Stimulated activated effector memory CD8-positive, alpha-beta T cell treated with anti-CD3 and anti-CD28 coated beads, Interleukin-12 subunit alpha, Interleukin-12 subunit beta, amount 100 ng/mL, for 72 hours (primary cell): ENCODE data around the gene FUOM.

Experiments
- ATAC-seq: fragments of 150-1000 bp; cut with Tn5 transposase; 2 replicates; pipeline ENCODE4 v1.10.0; 2021
- DNase-seq, 2 donors: peaks; one replicate each; pipeline ENCODE4 v3.0.0; 2021 to 2022; ENCODE audit warnings: low spot score in 2 of 2
- H3K27ac Mint-ChIP-seq: one replicate; pipeline ENCODE4 v1.8.0; 2022; ENCODE audit warnings: mild to moderate bottlenecking, mixed read lengths
- H3K36me3 Mint-ChIP-seq: one replicate; pipeline ENCODE4 v1.8.0; 2022; ENCODE audit warnings: mild to moderate bottlenecking, mixed read lengths
- H3K4me1 Mint-ChIP-seq: one replicate; pipeline ENCODE4 v1.8.0; 2022; ENCODE audit warnings: mixed read lengths
- H3K4me3 Mint-ChIP-seq: one replicate; pipeline ENCODE4 v1.8.0; 2022; ENCODE audit warnings: mild to moderate bottlenecking, mixed read lengths
- H3K9me3 Mint-ChIP-seq: one replicate; pipeline ENCODE4 v1.8.0; 2022; ENCODE audit warnings: mixed read lengths

FUOM gene

DNA sequence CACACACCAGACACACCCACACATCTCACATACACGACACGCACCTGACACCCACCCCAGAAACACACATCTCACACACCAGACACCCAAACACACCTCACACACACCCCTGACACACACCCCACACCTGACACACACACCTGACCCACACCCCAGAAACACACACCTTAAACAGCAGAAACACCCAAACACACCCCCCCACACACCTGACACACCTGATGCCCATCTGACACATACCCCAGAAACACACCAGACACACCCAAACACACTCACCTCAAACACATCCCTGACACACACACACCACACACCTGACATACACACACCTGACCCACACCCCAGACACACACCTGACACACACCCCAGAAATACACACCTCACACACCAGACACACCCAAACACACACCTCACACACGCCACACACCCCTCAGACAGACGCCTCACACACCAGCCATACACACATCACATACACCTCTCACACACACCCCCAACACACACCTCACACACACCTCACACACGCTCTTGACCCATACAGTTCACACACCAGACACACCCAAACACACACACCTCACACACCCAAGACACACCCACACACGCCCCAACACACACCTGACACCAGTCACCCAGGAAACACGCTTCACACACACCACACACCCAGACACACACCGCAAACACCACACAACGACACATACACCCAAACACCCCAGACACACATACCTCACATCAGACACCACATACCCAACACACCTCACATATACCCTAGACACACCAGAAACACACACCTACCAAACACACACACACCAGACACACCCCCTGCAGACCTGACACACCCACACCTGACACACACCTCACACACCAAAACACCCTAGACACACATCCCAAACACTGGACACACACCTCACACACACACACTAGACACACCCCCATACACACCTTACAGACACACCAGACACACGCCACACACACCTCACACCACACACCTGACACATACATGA lies 19.4 kb downstream of the FUOM start:
- Mint-ChIP-seq H3K4me3 (no peak overlapping the region), H3K27ac (no peak overlapping the region), H3K36me3 (no peaks in the 10 kb centered on the region), H3K9me3 (no peaks in the 10 kb centered on the region), H3K4me1 (peaks cover 7% of the 10 kb centered on the region)
- DNase-seq (no peak), ATAC-seq (no peak)

DNA sequence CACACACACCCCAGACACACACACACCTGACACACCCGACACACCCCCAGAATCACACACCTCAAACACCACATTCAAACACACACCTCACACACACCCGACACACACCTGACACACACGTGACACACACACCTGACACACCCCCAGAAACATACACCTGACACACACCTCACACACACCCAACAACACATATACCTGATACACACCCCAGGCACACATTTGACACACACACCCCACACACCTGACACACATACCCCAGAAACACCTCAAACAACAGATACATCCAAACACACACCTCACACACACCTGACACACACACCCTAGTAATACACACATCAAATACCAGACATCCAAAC lies 20.5 kb downstream of the FUOM start:
- Mint-ChIP-seq H3K36me3 (no peaks in the 10 kb centered on the region), H3K9me3 (no peaks in the 10 kb centered on the region), H3K4me1 (peaks cover 7% of the 10 kb centered on the region), H3K4me3 (no peak overlapping the region), H3K27ac (no peak overlapping the region)
- DNase-seq (no peak), ATAC-seq (no peak)

DNA sequence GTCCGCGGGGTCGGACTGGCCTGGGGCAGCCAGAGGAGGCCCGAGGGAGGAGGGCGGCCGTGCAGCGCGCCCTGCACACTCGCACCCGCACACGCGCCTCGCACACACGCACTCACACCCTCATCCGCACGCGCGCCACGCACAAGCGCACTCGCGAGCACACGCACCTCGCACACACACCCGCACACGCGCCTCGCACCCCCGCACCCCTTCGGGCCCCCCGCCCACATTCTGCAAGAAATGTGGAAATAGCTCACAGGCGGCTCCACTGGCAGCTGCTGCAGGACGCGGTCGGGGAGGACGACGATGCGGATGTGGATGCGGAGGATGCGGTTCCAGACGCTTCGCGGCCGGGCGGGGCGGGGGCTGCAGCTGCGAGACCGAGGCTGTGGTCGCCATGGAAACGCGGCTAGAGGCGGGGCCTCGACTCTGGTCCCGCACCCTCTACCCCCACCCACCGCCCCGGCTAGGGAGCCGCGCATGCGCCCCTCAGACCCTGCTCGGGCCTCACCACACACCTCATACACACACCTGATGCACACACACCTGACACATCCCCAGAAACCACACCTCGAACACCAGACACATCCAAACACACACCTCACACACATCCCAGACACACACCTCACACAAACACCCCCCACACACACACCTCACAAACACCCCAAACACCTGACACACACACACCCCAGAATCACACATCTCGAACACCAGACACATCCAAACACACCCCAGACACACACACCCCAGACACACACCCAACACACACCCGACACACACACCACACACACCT lies 21.0 kb downstream of the FUOM start, which contains the start of gene CALY:
Gene CALY, minus strand, starts transcription at position 320 of the 793 bp plus-strand sequence. CDS start 7,907 bp downstream, outside the sequence.
- DNase-seq (peak; percentile 34 to 72), ATAC-seq (peak; percentile 48)
- H3K36me3 Mint-ChIP-seq, result no peaks in the 10 kb centered on the region
- peaks cover 7% of the 10 kb centered on the region for H3K4me1 Mint-ChIP-seq
- no peak within 1 kb of the TSS for H3K27ac Mint-ChIP-seq
- H3K4me3 Mint-ChIP-seq, result no peak within 1 kb of the TSS
- H3K9me3 Mint-ChIP-seq, result no peaks in the 10 kb centered on the region

DNA sequence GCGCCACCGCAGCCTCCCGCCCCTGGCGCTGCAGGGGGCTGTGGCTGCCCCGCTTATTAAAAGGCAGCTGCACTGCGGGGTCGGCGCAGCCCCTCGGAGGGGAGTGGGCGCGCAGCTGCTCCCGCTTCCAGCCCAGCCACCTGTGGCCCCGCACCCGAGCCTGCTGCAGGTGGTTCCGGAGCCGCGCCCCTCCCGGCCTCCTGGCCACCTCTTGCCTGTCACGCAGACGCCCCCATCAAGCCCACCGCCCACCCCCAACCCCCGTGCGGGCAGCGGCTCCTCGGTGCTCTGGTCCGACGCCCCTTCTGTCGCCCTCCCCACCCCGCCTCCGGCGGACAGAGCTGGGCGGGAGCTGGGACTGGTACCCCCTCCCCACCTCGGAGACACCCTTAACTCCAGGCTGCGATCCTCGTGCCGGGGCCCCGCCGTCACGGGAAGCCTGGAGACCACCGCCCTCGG lies 21.7 kb downstream of the FUOM start:
- Mint-ChIP-seq H3K4me3 (no peak overlapping the region), H3K4me1 (peaks cover 7% of the 10 kb centered on the region), H3K36me3 (no peaks in the 10 kb centered on the region), H3K9me3 (no peaks in the 10 kb centered on the region), H3K27ac (no peak overlapping the region)
- DNase-seq (no peak), ATAC-seq (no peak)

DNA sequence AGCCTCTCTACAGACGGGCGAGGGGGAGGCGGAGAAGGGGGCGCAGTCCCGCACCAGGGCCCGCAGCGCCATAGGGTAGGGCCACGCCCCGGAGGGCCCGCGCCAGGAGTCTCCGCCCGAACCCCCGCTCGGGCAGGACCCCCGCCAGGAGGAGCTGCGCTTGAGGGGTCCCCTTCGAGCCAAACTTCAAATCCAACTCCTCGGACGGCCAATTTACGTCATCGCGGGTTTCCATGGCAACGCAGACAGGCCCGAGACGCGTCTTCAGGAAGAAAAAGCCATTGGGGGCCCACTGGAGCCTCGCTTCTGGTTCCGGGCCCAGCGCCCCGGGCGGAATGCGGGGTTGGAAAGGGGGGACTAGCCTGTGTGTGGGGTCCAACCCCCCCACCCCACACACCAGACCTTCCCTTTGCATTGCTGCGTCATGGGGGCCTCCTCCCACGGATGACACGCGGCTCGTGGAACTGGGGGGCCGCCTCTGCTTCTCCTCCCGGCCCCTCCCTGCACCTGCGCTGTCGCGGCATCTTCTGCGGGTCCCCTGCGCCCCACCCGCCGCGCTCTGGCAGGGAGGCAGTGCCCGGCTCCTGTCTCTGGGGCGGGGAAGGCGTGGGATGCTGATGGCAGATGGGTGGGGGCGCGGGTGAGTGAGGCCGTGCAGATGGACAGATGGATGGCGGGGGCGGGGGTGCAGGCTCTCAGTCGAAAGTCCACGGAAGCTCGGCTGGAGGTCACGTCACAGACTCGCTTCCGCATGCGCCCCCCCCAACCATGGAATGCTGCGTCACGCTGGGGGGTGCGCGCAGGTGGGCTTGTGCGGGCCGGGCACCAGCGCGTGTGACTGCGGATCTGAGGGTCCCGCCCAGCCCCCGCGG lies 22.3 kb downstream of the FUOM start:
- Mint-ChIP-seq H3K4me1 (peaks cover 7% of the 10 kb centered on the region), H3K9me3 (no peaks in the 10 kb centered on the region), H3K36me3 (no peaks in the 10 kb centered on the region), H3K27ac (peak overlapping the region; percentile 71), H3K4me3 (no peak overlapping the region)
- ATAC-seq, result peak; percentile 51
- DNase-seq, result peak; percentile 57 to 77

DNA sequence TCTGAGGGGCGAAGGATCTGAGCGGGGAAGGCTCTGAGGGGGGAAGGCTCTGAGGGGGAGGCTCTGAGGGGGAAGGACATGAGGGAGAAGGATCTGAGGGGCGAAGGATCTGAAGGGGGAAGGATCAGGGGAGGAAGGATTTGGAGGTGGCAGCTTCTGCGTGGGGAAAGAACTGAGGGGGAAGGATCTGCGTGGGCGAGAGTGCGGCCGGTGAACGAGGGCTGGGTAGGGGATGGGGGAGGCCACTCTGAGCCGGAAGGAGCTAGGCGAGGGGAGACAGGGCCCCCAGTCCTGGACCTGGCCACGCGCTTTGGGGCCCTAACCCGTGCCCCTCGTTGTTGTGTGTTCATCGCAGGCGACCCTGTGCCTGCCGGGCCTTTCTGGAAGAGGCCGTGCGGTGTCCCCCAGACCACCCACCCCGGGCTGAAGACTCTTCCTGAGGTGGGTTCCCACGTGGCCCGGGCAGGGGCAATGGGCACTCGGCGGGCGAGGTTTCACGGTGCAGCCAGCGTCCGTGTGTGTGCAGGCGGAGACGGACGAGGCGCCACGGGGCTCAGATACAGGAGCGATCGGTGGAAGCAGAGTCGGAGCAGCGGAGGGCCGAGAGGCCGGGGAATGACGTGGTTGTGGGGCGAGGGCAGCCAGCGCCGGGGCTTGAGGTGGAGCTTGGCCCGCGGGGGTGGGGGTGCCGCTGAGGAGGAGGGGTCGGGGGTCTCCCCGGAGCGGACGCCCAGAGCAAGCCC lies 23.1 kb downstream of the FUOM start:
- no peak for DNase-seq
- Mint-ChIP-seq H3K9me3 (no peaks in the 10 kb centered on the region), H3K36me3 (no peaks in the 10 kb centered on the region), H3K4me3 (no peak overlapping the region), H3K27ac (peak overlapping the region; percentile 71), H3K4me1 (peaks cover 11% of the 10 kb centered on the region)
- ATAC-seq, result peak; percentile 63

DNA sequence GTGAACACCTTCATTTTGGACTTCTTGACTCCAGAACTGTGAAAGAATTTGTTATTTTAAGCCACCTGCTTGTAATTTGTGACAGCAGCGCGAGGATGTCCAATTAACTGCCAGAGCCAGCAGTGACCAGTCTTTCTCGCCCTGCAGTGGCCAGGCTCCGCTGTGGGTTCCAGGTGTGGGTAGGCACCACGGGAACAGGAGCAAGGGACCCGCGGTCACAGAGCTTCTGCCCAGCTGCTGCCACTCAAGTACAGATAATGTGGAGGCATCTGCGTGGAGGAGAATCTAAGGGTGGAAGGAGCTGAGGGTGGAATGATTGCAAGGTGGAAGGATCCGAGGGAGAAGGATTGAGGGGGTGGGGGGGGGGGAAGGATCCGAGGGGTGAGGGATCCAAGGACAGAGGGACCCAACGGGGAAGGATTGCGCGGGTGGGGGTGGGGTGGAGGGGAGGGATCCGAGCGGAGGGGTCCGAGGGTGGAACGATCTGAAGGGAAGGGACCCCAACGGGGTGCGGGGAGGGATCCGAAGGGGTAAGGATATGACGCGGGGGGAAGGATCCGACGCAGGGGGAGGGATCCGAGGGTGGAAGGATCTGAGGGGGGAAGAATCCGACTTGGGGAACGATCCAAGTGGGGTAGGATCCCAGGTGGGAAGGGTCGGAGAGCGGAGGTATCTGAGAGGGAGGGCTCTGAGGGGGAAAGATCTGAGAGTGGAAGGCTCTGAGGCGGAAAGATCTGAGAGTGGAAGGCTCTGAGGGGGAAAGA lies 24.7 kb downstream of the FUOM start:
- no peak for DNase-seq
- H3K4me1 Mint-ChIP-seq, result peaks cover 11% of the 10 kb centered on the region
- ATAC-seq, result no peak
- no peaks in the 10 kb centered on the region for H3K9me3 Mint-ChIP-seq
- no peak overlapping the region for H3K4me3 Mint-ChIP-seq
- H3K36me3 Mint-ChIP-seq, result no peaks in the 10 kb centered on the region
- H3K27ac Mint-ChIP-seq, result no peak overlapping the region

DNA sequence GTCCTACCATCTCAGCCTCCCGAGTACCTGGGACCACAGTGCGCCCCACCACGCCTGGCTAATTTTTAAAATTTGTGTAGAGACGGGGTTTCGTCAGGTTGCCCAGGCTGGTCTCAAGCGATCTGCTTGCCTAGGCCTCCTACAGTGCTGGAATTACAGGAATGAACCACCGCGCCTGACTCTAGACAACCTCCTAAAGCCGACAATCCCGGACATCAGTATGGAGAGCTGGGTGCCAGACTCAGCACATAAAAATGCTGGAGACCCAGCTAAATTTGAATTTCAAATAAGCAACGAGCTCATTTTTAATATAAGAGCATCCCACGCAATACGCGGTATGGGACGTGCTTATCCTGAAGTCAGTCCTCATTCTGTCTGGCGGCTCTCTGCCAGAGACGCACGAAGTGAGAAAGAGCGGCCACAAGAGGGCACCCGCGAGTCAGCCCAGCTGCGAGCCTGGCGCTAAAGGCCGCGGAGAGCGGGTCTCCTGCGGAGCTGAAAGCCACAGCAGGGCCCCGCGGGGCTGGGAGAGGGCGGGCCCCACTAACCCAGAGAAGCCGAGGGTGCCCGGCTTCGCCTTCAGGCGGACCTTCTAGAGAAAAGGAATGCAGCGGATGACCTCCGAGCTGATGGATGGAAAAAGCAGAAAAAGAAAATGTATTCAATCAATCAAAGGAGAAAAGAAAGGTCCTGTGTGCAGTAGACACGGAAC lies 28.2 kb downstream of the FUOM start:
- Mint-ChIP-seq H3K4me1 (peaks cover 15% of the 10 kb centered on the region), H3K27ac (no peak overlapping the region), H3K36me3 (no peaks in the 10 kb centered on the region), H3K9me3 (no peaks in the 10 kb centered on the region), H3K4me3 (peak overlapping the region; percentile 65)
- peak; percentile 82 to 91 for DNase-seq
- ATAC-seq, result peak; percentile 92

DNA sequence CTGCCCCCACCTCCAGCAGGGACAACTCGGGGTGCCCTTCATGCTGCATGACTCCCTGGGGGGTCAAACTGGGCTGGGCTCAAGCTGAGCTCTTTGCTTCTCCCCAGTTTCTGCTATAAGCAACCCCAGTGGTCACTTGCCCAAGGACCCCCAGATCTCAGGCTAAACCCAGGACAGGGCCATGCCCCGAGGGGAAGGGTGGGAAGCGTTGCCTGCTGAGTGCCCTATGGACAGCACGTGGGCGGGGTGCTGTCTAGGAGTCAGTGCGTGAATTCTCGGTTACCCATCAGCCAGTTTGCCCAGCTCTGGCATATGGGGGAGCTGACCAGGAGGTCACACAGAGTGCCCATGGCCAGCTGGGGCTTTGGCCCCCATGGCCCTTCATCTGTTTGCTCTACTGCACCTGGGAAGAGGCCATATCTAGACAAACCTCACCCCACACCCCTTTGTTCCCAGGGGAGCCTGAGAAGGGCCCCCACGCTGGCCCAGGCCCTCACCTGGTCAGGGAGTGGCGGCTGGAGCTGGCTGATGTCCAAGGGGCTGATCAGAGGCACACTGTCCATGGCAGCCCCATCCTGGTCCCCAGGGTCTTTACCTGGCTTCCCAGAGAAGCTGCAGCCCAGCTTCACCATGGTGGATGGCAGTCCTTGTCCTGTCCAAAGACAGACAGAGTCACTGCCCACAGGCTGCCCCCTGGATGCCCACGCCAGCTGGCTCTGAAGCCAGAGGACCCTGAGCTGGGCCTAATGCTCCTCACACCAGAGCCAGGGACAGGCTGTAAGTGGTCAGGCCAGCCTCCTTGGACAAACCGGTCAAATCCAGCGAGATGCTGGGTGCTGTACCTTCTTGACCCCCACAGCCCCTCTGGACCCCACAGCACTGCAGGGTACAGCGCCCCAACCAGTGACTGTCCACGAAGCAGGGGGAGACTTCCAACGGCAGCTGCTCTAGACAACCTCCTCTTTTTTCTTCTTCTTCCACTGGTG lies 29.2 kb downstream of the FUOM start:
- H3K9me3 Mint-ChIP-seq, result no peaks in the 10 kb centered on the region
- DNase-seq, result peak in 1 of 2 donors; percentile 1
- peaks cover 13% of the 10 kb centered on the region for H3K4me1 Mint-ChIP-seq
- H3K36me3 Mint-ChIP-seq, result no peaks in the 10 kb centered on the region
- no peak overlapping the region for H3K4me3 Mint-ChIP-seq
- no peak for ATAC-seq
- no peak overlapping the region for H3K27ac Mint-ChIP-seq

DNA sequence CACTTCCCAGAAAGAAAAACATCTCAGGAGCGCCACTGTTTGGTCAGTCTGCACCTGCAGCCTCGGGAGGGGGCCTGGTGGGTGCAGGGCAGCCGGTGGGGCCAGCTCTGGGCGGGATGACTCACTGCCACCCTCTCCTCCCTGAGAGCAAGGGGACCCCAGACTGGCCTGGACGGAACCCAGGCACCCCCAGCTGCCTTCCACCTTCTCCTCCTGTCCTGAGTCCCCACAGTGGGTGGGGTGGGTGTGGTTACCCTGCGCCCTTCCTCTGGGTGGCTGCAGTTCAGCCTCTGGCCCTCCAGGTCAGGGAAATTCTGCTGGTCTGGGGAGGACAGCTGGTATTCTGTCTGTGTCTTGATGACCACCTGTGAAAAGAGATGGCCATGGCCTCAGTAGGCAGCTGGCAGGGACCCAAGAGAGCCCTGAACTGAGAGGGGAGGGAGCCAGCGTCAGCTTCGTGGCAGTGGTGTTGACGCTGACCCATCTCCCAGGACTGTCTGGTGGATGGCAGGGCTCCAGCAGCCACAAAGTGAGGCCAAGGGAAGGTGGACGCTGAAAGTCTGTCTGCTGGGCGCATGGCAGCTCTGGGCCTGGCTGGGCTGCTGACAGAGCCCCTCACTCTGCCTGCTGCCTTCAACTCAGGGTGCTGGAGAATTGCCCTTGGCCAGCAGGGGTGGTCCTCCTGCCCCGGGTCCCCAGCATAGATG lies 30.0 kb downstream of the FUOM start:
- DNase-seq (peak in 1 of 2 donors; percentile 2), ATAC-seq (no peak)
- Mint-ChIP-seq H3K27ac (no peak overlapping the region), H3K4me1 (peaks cover 13% of the 10 kb centered on the region), H3K4me3 (no peak overlapping the region), H3K9me3 (no peaks in the 10 kb centered on the region), H3K36me3 (no peaks in the 10 kb centered on the region)

DNA sequence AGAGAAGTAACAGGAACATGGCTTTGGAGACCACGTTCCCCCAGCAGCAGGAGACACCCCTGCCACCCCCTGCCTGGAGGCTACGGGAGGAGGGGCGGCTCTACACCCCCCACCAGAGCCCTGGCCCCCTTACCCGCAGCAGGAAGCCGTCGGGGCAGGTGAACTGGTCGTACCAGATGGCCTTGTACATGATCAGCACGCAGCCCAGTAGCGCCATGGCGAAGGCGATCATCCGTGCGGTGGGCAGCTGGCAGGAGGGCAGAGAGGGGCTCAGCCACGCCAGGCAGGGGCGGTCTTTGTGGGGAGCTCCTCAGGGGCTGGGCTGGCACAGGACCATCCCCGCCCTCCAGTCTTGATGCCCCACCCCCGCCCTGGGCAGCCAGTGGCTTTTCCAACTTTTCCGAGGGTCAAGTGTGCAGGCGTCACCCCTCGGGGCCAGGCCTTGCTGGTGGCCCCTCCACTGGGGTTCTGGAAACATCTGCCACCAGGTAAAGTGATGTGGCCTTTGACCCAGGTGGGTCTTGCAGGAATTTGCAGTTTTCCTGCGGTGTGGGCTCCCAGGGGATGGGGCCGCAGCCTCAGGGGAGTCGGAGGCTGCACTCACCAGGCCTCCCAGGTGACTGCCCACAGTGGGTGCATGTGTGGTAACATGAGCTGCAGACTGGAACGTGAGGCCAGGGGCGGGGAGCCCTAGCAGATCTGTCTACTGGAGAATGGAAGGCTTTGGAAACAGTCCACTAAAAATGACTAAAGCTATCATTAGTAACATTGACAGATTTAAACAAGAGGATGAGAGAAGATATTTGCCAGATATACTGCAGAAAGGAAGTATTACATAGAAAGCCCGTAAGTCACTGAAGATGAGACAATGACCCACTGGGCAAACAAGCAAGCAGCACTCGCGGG lies 30.8 kb downstream of the FUOM start:
- Mint-ChIP-seq H3K4me3 (no peak overlapping the region), H3K9me3 (no peaks in the 10 kb centered on the region), H3K4me1 (peaks cover 13% of the 10 kb centered on the region), H3K27ac (no peak overlapping the region), H3K36me3 (no peaks in the 10 kb centered on the region)
- ATAC-seq, result no peak
- DNase-seq, result no peak
